ENCODE data around the gene RGP1. TPM values are rescaled to one million over a fixed set of nuclear protein-coding genes. Genes with fewer than 3 reads are reported as not detected.

The RGP1 gene
- total RNA-seq, 1 donor from 2014 or later, result 11.8 TPM

- FAIRE-seq (no peak), DNase-seq (ENCODE audit: low read depth) (no peak)
- no peak overlapping the region for H3K4me3 ChIP-seq (ENCODE audit: low read depth, low read length)
- H3K36me3 ChIP-seq (ENCODE audit: control insufficient read depth, insufficient read depth, low read length), result peaks cover 62% of the 10 kb centered on the region
- H3K27me3 ChIP-seq (ENCODE audit: control insufficient read depth, insufficient read depth, low read length), result no peaks in the 10 kb centered on the region
- TF ChIP-seq CTCF (IDR thresholded peaks at IDR 0.05; ENCODE audit: insufficient read depth, low read length, severe bottlenecking), result no peak
Observed at GRCh38 chr9:35705372-35705771, 43.7 kb upstream of the RGP1 start.

GRCh38 chr9:35705836-35706430 lies 43.2 kb upstream of the RGP1 start:
- TF ChIP-seq CTCF (IDR thresholded peaks at IDR 0.05; ENCODE audit: insufficient read depth, low read length, severe bottlenecking), result no peak
- Histone ChIP-seq H3K27me3 (ENCODE audit: control insufficient read depth, insufficient read depth, low read length) (no peaks in the 10 kb centered on the region), H3K4me3 (ENCODE audit: low read depth, low read length) (no peak overlapping the region), H3K36me3 (ENCODE audit: control insufficient read depth, insufficient read depth, low read length) (peaks cover 64% of the 10 kb centered on the region)
- FAIRE-seq (no peak), DNase-seq (ENCODE audit: low read depth) (no peak)

GRCh38 chr9:35706951-35707350 lies 42.1 kb upstream of the RGP1 start:
- no peak for DNase-seq (ENCODE audit: low read depth)
- TF ChIP-seq CTCF (IDR thresholded peaks at IDR 0.05; ENCODE audit: insufficient read depth, low read length, severe bottlenecking), result no peak
- peaks cover 64% of the 10 kb centered on the region for H3K36me3 ChIP-seq (ENCODE audit: control insufficient read depth, insufficient read depth, low read length)
- H3K4me3 ChIP-seq (ENCODE audit: low read depth, low read length), result no peak overlapping the region
- no peaks in the 10 kb centered on the region for H3K27me3 ChIP-seq (ENCODE audit: control insufficient read depth, insufficient read depth, low read length)
- FAIRE-seq, result no peak

DNA sequence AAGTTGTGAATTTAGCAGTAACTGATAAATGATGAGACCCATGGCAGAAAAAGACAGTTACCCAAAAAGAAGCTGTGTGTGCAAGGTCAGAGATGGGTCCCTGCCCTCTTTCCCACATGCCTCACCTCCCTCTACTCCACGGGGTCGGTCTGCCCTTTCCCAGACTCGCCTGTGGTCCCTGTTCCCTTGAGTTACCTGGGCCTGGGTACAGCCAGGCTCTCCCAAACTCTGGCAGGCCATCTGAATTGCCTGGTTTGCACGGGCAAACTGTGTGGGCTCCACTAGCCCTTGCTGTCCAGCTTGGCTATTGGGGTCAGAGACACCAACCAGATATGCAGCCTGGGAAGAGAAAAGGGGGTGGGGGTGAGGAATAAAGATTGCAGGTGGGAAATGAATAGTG lies 40.9 kb upstream of the RGP1 start:
- FAIRE-seq (peak; percentile 91), DNase-seq (ENCODE audit: low read depth) (no peak)
- TF ChIP-seq CTCF (IDR thresholded peaks at IDR 0.05; ENCODE audit: insufficient read depth, low read length, severe bottlenecking), result no peak
- Histone ChIP-seq H3K4me3 (ENCODE audit: low read depth, low read length) (no peak overlapping the region), H3K27me3 (ENCODE audit: control insufficient read depth, insufficient read depth, low read length) (no peaks in the 10 kb centered on the region), H3K36me3 (ENCODE audit: control insufficient read depth, insufficient read depth, low read length) (peaks cover 67% of the 10 kb centered on the region)

- FAIRE-seq (peak; percentile 62), DNase-seq (ENCODE audit: low read depth) (no peak)
- Histone ChIP-seq H3K27me3 (ENCODE audit: control insufficient read depth, insufficient read depth, low read length) (no peaks in the 10 kb centered on the region), H3K36me3 (ENCODE audit: control insufficient read depth, insufficient read depth, low read length) (peaks cover 62% of the 10 kb centered on the region), H3K4me3 (ENCODE audit: low read depth, low read length) (no peak overlapping the region)
- no peak for TF ChIP-seq CTCF (IDR thresholded peaks at IDR 0.05; ENCODE audit: insufficient read depth, low read length, severe bottlenecking)
Observed at GRCh38 chr9:35710818-35711500, 38.1 kb upstream of the RGP1 start.

All from bronchial epithelial cell (primary cell).